Right forelimb (tissue), 1 donor: ENCODE results near the gene MAD2L1.
A peak's percentile ranks its signal among the peaks of the same experiment; 100 is the strongest.

Experiments used
- DNase-seq: peaks from one replicate; pipeline ENCODE4 v3.0.0-alpha.2; 2018

Gene MAD2L1

DNA sequence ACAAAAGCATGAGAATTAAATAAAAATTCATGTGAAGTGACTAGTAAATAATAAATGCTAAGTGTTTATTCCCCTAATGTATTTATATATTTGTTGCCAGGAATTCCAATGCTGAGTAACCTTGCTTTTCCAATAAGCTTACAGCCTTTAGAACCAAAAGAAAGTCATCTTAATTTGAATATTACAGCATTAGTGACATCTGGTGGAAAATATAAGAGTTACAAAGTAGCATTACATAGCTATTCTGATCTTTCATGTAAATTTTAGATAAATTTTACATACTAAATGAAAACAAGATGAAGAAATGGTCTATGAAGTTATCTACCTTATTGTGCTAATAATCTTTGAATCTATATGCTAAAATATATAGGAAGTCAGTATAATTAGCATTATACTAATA, 10.4 kb downstream of the MAD2L1 start:
- no peak for DNase-seq

DNA sequence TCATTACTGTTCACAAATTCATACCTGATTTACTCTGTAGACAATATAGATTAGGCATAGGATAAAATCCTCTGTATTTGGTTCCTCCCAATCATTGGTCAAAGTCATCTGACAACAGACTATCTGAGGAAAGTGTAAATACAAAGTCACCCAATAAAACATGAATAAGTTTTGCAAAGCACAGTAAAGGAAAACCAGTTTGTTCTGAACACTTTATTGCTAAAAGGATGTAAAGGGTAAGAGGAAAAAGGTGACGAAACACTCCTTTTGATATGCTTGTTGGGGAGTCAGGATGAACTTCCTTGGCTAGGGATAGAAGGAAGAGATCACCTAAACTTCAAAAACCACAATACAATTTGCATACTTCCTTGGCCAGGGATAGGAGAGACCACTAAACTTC, 10.9 kb downstream of the MAD2L1 start:
- DNase-seq = no peak

DNA sequence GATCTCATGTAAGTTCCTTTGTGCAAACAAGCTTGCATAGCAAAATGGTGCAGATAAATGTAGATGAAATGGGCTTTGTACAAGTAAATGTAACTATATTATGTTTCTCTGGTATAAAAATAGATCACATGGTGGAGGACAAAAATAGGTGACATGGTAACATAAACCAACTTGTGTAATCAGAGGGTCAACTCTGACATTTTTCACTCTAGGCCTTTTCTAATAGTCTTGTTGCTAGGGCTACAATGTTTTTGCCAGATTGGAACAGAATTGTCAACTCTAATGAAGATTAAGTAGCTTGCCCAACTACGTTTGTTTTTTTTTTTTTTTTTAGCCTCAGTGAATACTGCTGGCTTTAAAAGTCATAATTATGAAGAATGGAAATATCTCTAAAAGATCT, 11.5 kb downstream of the MAD2L1 start:
- DNase-seq = no peak

DNA sequence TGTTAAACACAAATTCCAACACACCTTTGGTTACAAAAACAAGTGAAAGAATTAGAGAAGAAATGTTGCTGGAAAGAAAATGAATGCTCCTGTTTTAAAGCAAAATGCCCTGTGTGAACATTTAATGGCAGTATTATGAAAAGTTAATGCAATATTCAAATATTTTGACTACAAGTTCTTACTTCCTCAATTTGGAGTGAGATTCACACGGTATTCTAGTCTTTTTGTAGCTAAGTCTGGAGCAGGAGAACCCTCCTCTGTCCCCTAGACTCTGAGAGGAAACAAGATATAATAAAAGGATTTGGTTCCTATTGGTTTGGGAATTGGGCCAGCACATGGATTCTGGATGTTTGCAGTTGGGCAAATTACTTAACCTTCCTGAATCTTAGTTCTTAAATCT, 12.7 kb downstream of the MAD2L1 start:
- no peak for DNase-seq

DNA sequence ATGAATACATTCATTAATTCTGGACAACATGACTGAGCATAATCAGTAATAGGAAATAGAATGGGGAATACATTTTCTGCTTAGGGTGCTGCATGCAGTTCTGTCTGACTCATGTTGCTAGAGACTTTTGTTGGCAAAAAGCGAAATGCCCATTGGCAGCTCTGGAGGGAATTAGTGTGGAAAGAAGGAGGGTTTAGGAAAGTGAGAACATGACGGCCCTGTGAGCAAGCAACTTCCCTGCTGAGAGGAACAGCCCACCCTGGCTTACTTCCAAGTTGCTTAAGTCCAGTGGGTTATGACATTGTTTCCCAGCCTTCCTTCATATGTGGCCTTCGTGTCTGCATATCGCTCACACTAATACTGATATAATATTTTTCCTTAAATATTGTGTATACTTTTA, 13.8 kb downstream of the MAD2L1 start:
- no peak for DNase-seq

DNA sequence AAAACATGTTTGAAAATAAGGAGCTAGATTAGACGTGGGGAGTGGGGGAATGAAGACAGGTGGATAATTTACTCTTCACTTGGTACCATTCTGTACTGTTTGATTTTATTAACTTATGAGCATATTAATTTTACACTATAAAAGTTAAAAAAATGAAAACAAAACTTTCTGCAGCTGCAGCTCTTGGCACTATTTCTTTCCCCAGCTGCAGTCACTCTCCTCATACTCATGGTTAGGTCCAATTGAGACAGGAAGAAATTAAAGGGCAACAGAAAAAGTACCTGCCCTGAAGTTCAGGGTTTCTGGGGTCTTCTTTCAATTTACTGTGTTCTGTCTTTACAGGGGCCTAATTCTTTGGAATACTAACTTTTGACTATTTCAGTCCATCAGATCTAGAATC, 15.4 kb downstream of the MAD2L1 start:
- no peak for DNase-seq

DNA sequence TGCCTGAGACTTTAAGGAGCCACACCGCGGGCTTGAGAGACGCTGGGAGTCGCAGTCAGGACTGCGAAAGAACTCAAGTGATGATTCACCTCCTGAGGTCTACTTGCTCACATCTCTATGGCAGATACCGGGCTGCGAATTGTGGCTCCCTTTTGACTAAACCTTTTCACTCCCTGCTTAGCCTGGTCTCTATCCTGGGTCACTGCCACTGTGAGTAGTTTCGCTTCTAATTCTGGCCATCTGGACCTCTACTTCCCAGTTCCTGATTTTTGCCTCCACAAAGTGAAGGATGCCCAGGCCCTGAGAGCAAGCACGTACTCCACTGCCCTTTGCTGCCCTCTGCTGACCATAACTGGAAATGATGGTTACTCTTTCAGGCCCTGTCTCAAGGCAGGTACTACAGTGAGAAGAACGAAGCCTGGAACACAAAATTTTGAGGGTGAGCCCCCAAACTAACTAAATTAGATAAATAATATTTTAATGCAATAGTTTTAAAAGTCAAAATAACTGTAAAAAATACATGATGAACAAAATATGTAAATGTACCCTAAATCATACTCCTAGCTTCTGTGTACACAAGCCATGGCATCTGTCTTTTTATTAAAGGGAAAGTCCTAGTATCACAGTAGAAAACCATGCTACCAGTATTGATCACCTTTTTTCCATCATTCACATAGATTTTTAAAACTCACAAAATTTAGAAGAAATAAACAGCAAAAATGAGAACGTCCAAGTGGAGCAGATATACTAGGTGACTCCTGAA, 16.7 kb downstream of the MAD2L1 start:
- DNase-seq = peak; percentile 85

DNA sequence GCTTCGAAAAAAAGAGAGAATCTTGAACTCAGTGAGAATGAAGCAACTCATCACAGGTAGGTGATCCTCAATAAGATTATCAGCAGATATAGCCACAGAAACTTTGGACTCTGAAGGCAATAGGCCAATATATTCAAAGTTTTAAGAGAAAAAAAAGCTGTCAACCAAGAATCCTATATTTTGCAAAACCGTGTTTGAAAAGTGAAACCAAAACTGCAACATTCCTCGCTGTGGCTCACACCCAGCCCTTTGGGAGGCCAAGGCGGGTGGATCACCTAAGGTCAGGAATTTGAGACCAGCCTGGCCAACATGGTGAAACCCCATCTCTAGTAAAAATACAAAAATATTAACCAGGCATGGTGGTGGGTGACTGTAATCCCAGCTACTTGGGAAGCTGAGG, 22.8 kb downstream of the MAD2L1 start:
- DNase-seq = no peak

DNA sequence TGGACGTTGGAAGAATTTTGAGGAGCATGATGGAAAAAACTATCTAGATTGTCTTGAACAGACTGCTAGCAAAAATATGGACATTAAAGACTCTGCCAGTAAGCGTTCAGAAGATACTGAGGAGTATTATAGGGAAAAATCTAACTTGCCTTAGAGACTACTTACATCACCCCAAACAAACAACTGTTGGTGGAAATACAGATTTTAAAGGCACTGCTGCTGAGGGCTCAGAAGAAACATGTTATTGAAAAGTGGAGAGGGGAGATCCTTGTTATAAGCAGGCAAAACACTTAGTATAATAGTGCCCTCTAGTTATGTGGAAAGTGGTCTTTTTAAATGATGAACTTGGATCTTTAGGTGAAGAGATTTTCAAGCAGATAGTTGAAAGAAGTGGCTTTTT, 29.2 kb downstream of the MAD2L1 start:
- DNase-seq = no peak

DNA sequence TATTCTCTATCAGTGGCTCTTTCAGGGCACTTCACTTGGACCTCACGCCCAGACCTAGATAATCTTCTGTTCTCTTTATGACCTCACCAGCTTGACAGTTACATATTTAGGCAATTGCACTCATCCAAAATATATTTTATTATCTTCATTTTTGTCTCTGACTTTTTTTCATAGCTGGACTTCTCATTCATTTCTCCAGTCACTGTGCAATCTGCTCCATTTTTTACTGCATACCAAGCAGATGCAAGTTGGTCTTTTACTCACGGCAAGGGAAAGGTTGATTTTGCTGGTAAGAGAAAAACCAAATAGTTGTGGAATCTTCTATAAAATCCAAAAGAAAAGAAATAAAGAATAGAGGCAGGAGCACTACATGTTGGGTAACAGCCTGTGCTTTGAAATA, 31.7 kb downstream of the MAD2L1 start:
- no peak for DNase-seq

DNA sequence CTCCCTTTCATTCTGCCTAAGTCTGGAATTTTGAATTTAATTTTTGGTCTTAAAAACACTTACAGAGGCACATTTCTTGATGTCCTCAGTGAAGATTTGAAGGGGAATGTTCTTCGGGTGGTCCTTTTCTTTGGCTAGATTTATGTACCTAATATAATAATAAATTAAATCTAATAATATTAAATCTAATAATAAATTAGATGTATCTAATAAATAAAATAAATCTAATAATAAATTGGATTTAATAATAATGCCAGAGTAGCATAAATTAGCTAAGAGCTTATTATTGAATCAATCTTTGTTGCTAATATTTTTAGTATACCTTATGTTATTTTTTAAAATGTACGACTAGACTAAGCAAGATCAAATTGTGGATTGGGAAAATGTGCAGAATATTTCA, 39.8 kb downstream of the MAD2L1 start:
- no peak for DNase-seq

DNA sequence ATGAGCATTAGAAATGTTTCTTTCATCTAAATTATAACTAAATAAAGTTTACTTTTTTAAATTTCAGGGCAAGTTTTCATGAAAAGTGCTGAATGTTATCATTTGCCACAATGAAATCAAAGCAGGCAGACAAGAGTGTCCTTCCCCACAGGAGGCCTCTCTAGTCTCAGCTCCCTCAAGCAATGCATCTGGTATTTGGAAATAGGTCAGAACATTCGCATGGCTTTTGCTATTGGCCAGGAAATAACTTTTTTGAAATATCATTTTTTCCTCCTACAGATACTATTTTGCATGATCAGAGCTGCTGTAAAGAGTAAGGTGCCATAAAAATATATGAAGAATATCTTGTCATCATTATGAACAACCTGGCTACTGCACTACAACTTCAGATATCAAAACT, 41.1 kb downstream of the MAD2L1 start:
- no peak for DNase-seq

DNA sequence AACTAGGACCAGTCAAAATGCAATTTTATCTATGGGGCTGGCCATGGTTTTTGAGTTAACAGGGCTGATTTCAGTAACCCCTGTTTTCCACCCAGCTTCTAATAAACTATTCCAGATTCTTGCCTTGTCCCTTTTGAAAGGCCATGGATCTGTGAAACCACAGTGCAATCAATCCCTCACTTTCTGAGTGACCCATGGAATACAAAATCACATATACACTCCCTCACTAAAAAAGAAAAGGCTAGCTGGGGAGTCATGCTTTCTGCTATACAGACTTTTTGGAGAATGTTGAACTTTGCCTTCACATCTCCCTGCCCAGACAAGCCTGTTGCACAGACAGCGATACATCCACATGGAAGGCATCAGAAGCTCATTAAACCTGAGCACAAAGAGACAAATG, 47.9 kb downstream of the MAD2L1 start:
- no peak for DNase-seq

DNA sequence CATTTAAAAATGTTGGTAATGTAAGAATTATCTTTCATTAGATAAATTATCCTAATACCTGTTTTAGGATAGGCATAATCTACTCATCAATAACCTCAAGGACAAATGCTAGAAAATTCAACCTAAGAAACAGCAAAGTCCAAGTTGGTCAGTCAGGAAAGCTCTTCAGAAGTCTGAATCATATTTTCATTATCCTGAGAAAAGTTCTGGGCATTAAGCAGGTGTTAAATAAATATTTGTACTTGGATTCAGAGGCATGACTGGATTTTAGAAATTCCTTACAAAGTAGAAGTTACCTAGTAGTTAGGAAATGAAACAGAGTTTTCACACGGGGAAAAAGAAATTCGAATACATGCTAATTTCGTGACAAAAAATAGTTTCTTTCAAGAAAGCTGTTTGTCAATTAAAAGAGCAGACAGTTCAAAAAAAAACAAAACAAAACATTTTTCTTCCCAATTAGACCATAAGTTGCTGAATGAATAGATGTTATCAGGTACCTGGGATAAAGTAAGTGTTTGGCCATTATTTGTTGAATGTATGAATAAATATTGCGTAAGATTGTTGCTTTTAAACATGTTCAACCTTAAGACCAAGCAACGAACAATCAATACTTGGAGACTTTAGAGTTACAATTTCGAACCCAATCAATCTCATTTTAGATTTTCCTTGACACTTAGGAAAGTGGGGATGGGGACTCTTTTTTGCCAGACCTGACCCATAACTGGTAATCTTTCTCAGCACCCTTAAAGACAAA, 48.5 kb downstream of the MAD2L1 start:
- DNase-seq = no peak

DNA sequence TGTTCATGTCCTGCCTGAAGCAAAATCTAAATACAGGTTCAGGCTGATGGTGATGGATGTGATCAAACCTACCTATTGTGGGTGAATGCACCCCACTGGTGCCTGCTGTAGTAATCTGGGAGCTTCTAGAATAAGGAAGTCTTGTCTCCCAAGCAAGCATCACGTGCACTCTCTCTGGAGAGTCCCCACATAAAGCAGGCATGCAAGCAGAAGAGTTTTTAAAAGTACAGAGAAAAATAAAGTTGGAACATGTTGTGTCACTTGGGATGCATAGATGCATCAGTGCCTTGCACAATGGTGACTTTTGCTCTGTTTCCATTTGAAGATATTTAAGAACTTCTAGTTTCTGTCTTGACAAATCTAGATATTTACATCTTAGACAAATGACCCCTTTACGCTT, 54.9 kb downstream of the MAD2L1 start:
- no peak for DNase-seq

DNA sequence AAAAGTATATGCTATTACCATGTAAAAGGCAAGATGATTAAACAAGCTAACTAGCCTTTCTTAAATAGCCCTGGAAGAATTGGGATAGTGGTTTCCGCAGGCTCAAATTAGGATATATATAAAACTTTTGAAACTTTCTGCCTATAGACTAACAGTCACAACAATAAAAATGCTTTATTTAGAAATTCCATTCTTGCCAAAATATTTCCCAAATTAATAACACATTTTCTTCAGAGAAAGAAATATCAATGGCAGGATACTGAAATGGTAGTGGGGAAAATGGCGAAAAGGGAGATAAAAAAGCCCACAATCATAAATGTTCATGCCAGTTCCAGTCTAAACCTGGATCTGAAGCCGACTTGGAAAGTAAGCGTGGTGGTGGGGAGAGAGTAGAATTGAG, 56.0 kb downstream of the MAD2L1 start:
- no peak for DNase-seq

DNA sequence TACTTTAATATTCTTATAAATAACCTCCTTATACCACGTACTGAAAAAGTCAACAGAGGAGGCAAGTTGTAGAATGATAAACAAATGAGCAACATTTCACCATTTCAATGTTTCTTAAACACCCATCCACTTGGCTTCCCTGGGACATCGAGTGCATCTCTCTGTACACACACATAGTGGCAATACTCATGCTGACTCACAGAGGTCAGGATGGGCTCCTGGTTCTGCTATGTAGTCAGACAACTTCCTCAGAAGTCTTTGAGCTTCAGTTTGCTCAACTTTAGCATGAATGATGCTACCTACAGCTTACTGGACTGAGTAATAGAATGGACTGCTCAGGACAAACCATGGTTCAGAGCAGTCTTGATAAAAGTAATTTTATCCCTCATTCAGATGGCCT, 56.9 kb downstream of the MAD2L1 start:
- no peak for DNase-seq

DNA sequence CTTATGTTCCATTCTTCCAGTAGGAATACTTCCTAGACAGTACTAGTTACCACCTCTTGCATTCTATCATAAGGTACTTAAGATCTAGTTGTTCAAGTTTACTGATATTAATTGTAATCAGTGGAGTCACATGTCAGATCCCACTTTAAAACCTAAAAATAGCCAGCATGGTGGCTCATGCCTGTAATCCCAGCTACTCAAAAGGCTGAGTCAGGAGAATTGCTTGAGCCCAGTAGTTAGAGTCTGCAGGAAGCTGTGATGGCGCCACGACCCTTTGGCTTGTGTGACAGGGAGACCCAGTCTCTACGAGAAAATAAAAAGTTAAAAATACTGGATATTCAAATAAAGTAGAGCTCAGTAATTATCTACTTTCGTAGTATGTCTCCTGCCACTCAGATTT, 57.7 kb downstream of the MAD2L1 start:
- DNase-seq = no peak

DNA sequence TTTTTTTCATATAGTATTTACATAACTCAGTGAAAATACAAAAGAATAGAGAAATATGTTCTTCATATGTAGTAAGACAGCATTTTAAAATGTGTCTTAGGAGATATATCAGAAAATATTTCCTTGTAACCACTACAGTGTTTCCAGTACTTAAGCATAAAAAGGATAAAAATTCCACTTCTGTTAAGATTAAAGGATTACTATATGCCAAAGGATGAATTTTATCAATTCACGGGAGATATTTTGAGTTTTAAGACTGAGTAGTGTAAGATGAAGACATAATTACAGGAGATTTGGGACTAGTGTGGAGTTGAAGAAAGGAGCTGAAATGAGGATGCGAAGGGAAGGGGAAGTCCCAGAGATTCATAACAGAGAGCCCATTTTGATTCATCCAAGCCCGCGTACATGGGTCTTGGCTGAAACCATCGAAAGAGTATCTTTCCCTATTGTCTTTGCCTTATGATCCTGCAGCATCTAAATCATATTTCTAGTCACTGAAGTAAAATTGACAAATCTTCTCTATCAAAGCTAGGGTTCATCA, 58.7 kb downstream of the MAD2L1 start:
- DNase-seq = no peak

DNA sequence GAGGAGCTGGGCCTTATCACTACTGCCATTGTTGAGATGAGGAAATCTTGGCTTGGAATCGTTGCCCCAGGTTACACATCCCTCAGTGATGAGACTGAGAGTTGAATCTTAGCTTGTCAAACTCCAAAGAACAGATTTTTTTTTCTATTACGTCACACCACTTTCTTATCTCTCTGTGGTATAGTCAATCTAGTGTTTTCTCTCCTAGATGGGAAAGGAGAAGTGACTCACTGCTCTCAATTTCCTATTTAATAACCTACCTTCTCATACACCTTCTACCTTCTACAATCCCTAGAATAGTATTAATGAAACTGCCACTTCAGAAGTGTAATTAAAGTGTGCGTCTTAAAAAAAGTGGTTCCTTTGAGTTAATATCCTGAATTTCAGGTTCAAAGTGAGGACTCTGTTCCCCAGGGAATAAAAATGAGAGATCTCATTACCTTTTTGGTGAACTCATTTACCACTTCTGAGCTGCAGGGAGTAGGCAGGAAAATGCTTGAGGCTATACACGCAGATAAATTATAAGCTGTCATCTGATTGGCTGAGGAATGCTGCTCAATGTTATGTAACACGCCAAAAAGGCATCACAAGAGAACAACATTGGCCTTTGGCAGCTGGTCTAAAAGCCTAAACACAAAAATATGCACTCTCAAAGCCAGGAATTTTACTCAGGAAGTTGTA, 59.3 kb downstream of the MAD2L1 start:
- peak; percentile 49 for DNase-seq
